Smooth muscle cell (in vitro differentiated cells): ENCODE results near the gene TMED9. TPM values are rescaled to one million over a fixed set of nuclear protein-coding genes. Genes with fewer than 3 reads are reported as not detected.

Source experiments
- DNase-seq: peaks from one replicate; lab custom pipeline; 2025; ENCODE audit not compliant: unreplicated experiment; lab: John Stamatoyannopoulos, UW
- H2AFZ ChIP-seq: fragments of 200-600 bp; sonication (generic); 2 replicates; pipeline ENCODE4 v1.6.0; 2016; ENCODE audit warnings: antibody characterized with exemption, low read depth, mild to moderate bottlenecking
- H3F3A ChIP-seq: fragments of 200-600 bp; sonication (generic); 2 replicates; pipeline ENCODE4 v1.6.0; 2017; ENCODE audit warnings: antibody characterized with exemption, low read depth
- H3K27ac ChIP-seq: fragments of 200-600 bp; sonication (generic); 2 replicates; pipeline ENCODE4 v1.5.1; 2016; ENCODE audit warnings: low read depth, mild to moderate bottlenecking
- H3K27me3 ChIP-seq: fragments of 200-600 bp; sonication (generic); 2 replicates; pipeline ENCODE4 v1.6.1; 2016; ENCODE audit warnings: low read depth, mild to moderate bottlenecking
- H3K36me3 ChIP-seq: fragments of 200-600 bp; sonication (generic); 2 replicates; pipeline ENCODE4 v1.5.1; 2016; ENCODE audit warnings: low read depth
- H3K4me1 ChIP-seq: fragments of 200-600 bp; sonication (generic); 2 replicates; pipeline ENCODE4 v1.5.1; 2016; ENCODE audit warnings: low read depth
- H3K4me2 ChIP-seq: fragments of 200-600 bp; sonication (generic); 2 replicates; pipeline ENCODE4 v1.6.0; 2016; ENCODE audit warnings: mild to moderate bottlenecking
- H3K4me3 ChIP-seq: fragments of 200-600 bp; sonication (generic); 2 replicates; pipeline ENCODE4 v1.5.1; 2016; ENCODE audit warnings: mild to moderate bottlenecking
- H3K79me2 ChIP-seq: fragments of 200-600 bp; sonication (generic); 2 replicates; pipeline ENCODE4 v1.6.0; 2016; ENCODE audit warnings: low read depth, mild to moderate bottlenecking
- H3K9ac ChIP-seq: fragments of 200-600 bp; sonication (generic); 2 replicates; pipeline ENCODE4 v1.6.0; 2016; ENCODE audit warnings: low read depth
- H3K9me3 ChIP-seq: fragments of 200-600 bp; sonication (generic); replicated peaks from 2 replicates; pipeline ENCODE4 v1.5.1; 2016; ENCODE audit warnings: low read depth
- H4K20me1 ChIP-seq: fragments of 200-600 bp; sonication (generic); 2 replicates; pipeline ENCODE4 v1.6.0; 2016; ENCODE audit warnings: low read depth
- WGBS: methylation state at CpG from one replicate; pipeline ENCODE4 v1.1.7; 2016; ENCODE audit warnings: low lambda C conversion rate; 5-methylcytosine and 5-hydroxymethylcytosine counted together
- polyA plus RNA-seq: library from polyadenylated mRNA; unstranded; fragments of >200 nt; fragmentation: Nextera tagmentation; extraction: Ambion mirVana; gene quantifications from 2 replicates; pipeline ENCODE4 v1.2.1, GENCODE V29; 2016
- total RNA-seq: library from RNA; depleted of rRNA; stranded (reverse); fragments of >200 nt; gene quantifications from 2 replicates; pipeline ENCODE4 v1.2.3, GENCODE V29; 2014
- TF ChIP-seq, protein P1 (sequence below): fragments of 200-600 bp; sonication (generic); IDR thresholded peaks from 2 replicates; pipeline ENCODE4 v1.5.1; 2017; ENCODE audit warnings: borderline replicate concordance, mild to moderate bottlenecking, antibody characterized with exemption; ENCODE audit not compliant: insufficient read depth, poor library complexity, severe bottlenecking

Gene TMED9
- total and polyA plus RNA-seq, 2 experiments from 2014 or later, result 224 to 662 TPM

DNA sequence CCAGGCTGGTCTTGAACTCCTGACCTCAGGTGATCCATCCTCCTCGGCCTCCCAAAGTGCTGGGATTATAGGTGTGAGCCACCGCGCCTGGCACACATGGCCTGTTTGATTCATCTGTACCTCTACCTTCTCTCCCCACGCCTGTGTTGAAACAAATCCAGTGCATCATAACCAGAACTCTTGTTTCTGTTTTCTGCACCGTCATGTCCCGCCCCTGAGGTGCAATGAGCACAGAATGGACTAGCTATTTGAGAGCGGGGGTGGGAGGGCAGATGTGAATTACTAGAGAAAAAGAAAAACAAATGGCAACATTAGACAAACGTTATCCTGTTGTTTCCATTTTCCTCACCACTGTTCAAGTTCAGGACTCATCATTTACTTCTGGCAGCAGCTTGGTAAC, 27.0 kb upstream of the TMED9 start:
- Histone ChIP-seq H3K27me3 (no peaks in the 10 kb centered on the region), H3K4me3 (no peak overlapping the region), H3F3A (no peaks in the 10 kb centered on the region), H3K4me1 (no peaks in the 10 kb centered on the region), H3K4me2 (no peak overlapping the region), H3K36me3 (no peaks in the 10 kb centered on the region), H3K79me2 (no peaks in the 10 kb centered on the region), H3K27ac (no peak overlapping the region), H3K9me3 (no peaks in the 10 kb centered on the region), H2AFZ (no peak overlapping the region), H4K20me1 (no peaks in the 10 kb centered on the region), H3K9ac (no peak overlapping the region)
- TF ChIP-seq, protein P1, sequence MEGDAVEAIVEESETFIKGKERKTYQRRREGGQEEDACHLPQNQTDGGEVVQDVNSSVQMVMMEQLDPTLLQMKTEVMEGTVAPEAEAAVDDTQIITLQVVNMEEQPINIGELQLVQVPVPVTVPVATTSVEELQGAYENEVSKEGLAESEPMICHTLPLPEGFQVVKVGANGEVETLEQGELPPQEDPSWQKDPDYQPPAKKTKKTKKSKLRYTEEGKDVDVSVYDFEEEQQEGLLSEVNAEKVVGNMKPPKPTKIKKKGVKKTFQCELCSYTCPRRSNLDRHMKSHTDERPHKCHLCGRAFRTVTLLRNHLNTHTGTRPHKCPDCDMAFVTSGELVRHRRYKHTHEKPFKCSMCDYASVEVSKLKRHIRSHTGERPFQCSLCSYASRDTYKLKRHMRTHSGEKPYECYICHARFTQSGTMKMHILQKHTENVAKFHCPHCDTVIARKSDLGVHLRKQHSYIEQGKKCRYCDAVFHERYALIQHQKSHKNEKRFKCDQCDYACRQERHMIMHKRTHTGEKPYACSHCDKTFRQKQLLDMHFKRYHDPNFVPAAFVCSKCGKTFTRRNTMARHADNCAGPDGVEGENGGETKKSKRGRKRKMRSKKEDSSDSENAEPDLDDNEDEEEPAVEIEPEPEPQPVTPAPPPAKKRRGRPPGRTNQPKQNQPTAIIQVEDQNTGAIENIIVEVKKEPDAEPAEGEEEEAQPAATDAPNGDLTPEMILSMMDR, result no peak
- 87% methylated on average over 8 of the region's 8 CpGs for WGBS
- DNase-seq, result no peak

DNA sequence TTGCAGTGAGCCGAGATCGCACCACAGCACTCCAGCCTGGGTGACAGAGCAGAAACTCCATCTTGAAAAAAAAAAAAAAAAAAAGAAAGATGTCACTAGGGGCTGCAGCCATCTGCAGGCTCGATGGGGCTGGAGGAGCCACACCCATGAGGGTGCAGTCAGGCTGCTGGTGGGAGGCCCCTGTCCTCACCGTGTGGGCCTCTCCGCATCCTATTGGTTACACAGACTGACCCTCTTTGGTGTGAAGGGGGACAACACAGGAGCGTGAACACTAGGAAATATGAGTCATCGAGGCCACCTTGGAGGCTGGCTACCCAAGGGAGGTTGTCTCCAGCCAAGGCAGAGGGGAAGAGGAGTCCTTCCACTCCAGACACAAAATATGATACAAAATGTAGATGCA, 23.7 kb upstream of the TMED9 start:
- H3K4me1 ChIP-seq, result no peaks in the 10 kb centered on the region
- H4K20me1 ChIP-seq, result no peaks in the 10 kb centered on the region
- 80% methylated on average over 7 of the region's 7 CpGs for WGBS
- H3F3A ChIP-seq, result no peaks in the 10 kb centered on the region
- H3K4me2 ChIP-seq, result no peak overlapping the region
- H3K36me3 ChIP-seq, result no peaks in the 10 kb centered on the region
- no peak overlapping the region for H3K4me3 ChIP-seq
- H3K79me2 ChIP-seq, result no peaks in the 10 kb centered on the region
- no peaks in the 10 kb centered on the region for H3K9me3 ChIP-seq
- H3K27me3 ChIP-seq, result no peaks in the 10 kb centered on the region
- H2AFZ ChIP-seq, result no peak overlapping the region
- TF ChIP-seq, protein P1, result no peak
- no peak for DNase-seq
- H3K27ac ChIP-seq, result no peak overlapping the region
- no peak overlapping the region for H3K9ac ChIP-seq

DNA sequence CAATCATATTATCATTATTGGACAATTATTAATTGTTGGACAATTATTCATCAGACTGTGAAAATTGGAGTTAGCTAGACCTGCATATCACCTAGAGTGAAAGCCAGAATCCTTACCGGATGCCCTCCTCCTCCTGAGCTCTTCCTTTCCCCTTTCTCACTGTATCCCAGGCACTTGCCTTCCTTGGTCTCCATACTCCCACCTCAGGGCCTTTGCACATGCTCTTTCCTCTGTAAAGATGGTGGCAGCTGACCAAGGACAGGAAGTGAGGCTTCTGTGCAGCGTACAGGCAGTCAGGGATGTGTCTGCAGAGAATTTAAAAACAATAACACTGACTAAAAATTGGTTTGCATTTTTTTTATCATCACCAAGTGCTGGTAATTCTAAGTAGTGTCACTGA, 22.1 kb upstream of the TMED9 start:
- Histone ChIP-seq H3K36me3 (no peaks in the 10 kb centered on the region), H3F3A (no peaks in the 10 kb centered on the region), H3K79me2 (no peaks in the 10 kb centered on the region), H3K9me3 (no peaks in the 10 kb centered on the region), H2AFZ (no peak overlapping the region), H4K20me1 (no peaks in the 10 kb centered on the region), H3K9ac (no peak overlapping the region), H3K4me3 (no peak overlapping the region), H3K4me2 (no peak overlapping the region), H3K27ac (no peak overlapping the region), H3K27me3 (no peaks in the 10 kb centered on the region), H3K4me1 (no peaks in the 10 kb centered on the region)
- TF ChIP-seq, protein P1, result no peak
- WGBS, result 80% methylated on average over 2 of the region's 2 CpGs
- DNase-seq, result no peak

DNA sequence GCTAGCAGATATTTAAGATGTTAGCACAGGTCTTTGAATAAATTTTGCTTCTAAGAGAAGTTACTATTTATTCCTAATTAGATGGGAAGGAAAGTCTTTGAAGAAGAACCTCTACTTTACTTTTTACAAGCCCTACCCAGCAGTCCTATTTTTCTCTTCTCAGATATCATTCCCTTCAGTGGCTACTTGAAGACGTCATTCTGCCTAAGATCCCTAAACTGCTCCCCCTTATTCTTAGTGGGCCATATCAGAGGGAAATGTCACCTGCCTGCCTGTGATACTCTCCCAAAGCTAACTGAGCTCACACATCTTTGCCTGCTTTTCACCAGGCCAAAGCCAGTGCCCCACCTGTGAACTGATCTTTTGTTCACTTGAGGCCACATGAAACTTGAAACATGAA, 16.5 kb upstream of the TMED9 start:
- H4K20me1 ChIP-seq, result no peaks in the 10 kb centered on the region
- no peak overlapping the region for H3K4me2 ChIP-seq
- no peak overlapping the region for H3K27ac ChIP-seq
- H3K4me3 ChIP-seq, result no peak overlapping the region
- no peaks in the 10 kb centered on the region for H3K36me3 ChIP-seq
- no peaks in the 10 kb centered on the region for H3K79me2 ChIP-seq
- no peak for DNase-seq
- H3K27me3 ChIP-seq, result no peaks in the 10 kb centered on the region
- no peaks in the 10 kb centered on the region for H3K9me3 ChIP-seq
- no peak overlapping the region for H2AFZ ChIP-seq
- TF ChIP-seq, protein P1, result no peak
- no peaks in the 10 kb centered on the region for H3K4me1 ChIP-seq
- no peak overlapping the region for H3K9ac ChIP-seq
- no peaks in the 10 kb centered on the region for H3F3A ChIP-seq
- WGBS, result 75% methylated on average over 1 of the region's 1 CpG
